Muscle of leg (tissue), 11 donors: ENCODE measurements around the gene HNRNPA2B1. TPM values are rescaled to one million over a fixed set of nuclear protein-coding genes. Genes with fewer than 3 reads are reported as not detected.
"Not testable (repeated sequence)": the region's sequence is repeated elsewhere in the genome, so short reads cannot be mapped to it uniquely, and the experiment has no call there.

Experiments
- DNase-seq: peaks from one replicate; pipeline ENCODE4 v3.0.0; 2013
- H3K27ac ChIP-seq: one replicate; pipeline ENCODE4 v1.5.1; 2013; ENCODE audit warnings: mild to moderate bottlenecking, low read length, control low read depth
- H3K27me3 ChIP-seq: one replicate; pipeline ENCODE4 v1.6.1; 2013; ENCODE audit warnings: low read length; ENCODE audit not compliant: control insufficient read depth, insufficient read depth
- H3K36me3 ChIP-seq: one replicate; pipeline ENCODE4 v1.6.1; 2013; ENCODE audit warnings: low read length; ENCODE audit not compliant: control insufficient read depth, insufficient read depth
- H3K4me1 ChIP-seq: one replicate; pipeline ENCODE4 v1.6.1; 2013; ENCODE audit warnings: low read length; ENCODE audit not compliant: control insufficient read depth, insufficient read depth
- H3K4me3 ChIP-seq: one replicate; pipeline ENCODE4 v1.5.1; 2013; ENCODE audit warnings: low read length, control low read depth
- H3K9me3 ChIP-seq: replicated peaks from 2 replicates; pipeline ENCODE4 v1.6.1; 2013; ENCODE audit warnings: low read depth, low read length; ENCODE audit not compliant: control insufficient read depth
- WGBS: methylation state at CpG from one replicate; pipeline ENCODE4 v1.1.5; 2013; ENCODE audit warnings: missing lambda C conversion rate; ENCODE audit not compliant: insufficient coverage; 5-methylcytosine and 5-hydroxymethylcytosine counted together
- polyA plus RNA-seq, 8 donors: library from polyadenylated mRNA; unstranded; fragments of 120-200 nt; gene quantifications; one replicate each; pipeline versions ENCODE4 v1.2.1 to v1.2.3, GENCODE V29; 2013; ENCODE audit warnings: inconsistent platforms in 1 of 8, low replicate concordance in 1 of 8; ENCODE audit not compliant: insufficient read length in 8 of 8, insufficient read depth in 1 of 8
- total RNA-seq: library from RNA; stranded (reverse); fragments of 120-200 nt; gene quantifications from one replicate; pipeline ENCODE4 v1.2.4, GENCODE V29; 2013

HNRNPA2B1 gene
- total and polyA plus RNA-seq, 9 donors = 107 to 924 (median 802) TPM

- not testable (repeated sequence) for DNase-seq, H3K36me3 ChIP-seq, H3K4me3 ChIP-seq, H3K9me3 ChIP-seq, H3K27me3 ChIP-seq, H3K27ac ChIP-seq, H3K4me1 ChIP-seq
- WGBS = 92% methylated on average over 13 of the region's 20 CpGs
Measured at GRCh38 chr7:26177269-26177668, 23.3 kb downstream of the HNRNPA2B1 start.

- not testable (repeated sequence) for DNase-seq, H3K9me3 ChIP-seq, H3K27ac ChIP-seq, H3K4me3 ChIP-seq, H3K27me3 ChIP-seq, H3K4me1 ChIP-seq, H3K36me3 ChIP-seq
- WGBS = no CpG with 5 or more reads among the region's 26 CpGs
Measured at GRCh38 chr7:26176696-26177095, 23.9 kb downstream of the HNRNPA2B1 start.

- H3K9me3 ChIP-seq, H3K27me3 ChIP-seq, H3K4me3 ChIP-seq, H3K27ac ChIP-seq, H3K4me1 ChIP-seq, H3K36me3 ChIP-seq, DNase-seq: not testable (repeated sequence)
- no CpG with 5 or more reads among the region's 4 CpGs for WGBS
Measured at GRCh38 chr7:26175903-26176302, 24.6 kb downstream of the HNRNPA2B1 start.

GRCh38 chr7:26172048-26172447, 28.5 kb downstream of the HNRNPA2B1 start:
- Histone ChIP-seq H3K9me3 (no peaks in the 10 kb centered on the region), H3K4me1 (no peaks in the 10 kb centered on the region), H3K27me3 (no peaks in the 10 kb centered on the region), H3K27ac (no peak overlapping the region), H3K4me3 (no peak overlapping the region), H3K36me3 (no peaks in the 10 kb centered on the region)
- no peak for DNase-seq
- WGBS = no CpG with 5 or more reads among the region's 1 CpG

GRCh38 chr7:26171601-26172000, 28.9 kb downstream of the HNRNPA2B1 start:
- Histone ChIP-seq H3K4me3 (no peak overlapping the region), H3K36me3 (no peaks in the 10 kb centered on the region)
- WGBS = no CpG with 5 or more reads among the region's 2 CpGs

GRCh38 chr7:26170663-26171062, 29.9 kb downstream of the HNRNPA2B1 start:
- H3K9me3 ChIP-seq = no peaks in the 10 kb centered on the region
- no peaks in the 10 kb centered on the region for H3K4me1 ChIP-seq
- no peak overlapping the region for H3K27ac ChIP-seq
- no CpG with 5 or more reads among the region's 1 CpG for WGBS
- DNase-seq = no peak
- H3K27me3 ChIP-seq = no peaks in the 10 kb centered on the region
- no peaks in the 10 kb centered on the region for H3K36me3 ChIP-seq
- H3K4me3 ChIP-seq = no peak overlapping the region

More at GRCh38 chr7:26171601-26172000, 28.9 kb downstream of the HNRNPA2B1 start:
- no peak for DNase-seq
- Histone ChIP-seq H3K4me1 (no peaks in the 10 kb centered on the region), H3K27ac (no peak overlapping the region), H3K9me3 (no peaks in the 10 kb centered on the region), H3K27me3 (no peaks in the 10 kb centered on the region)

- H3K4me3 ChIP-seq = no peak overlapping the region
- WGBS = 71% methylated on average over 1 of the region's 3 CpGs
- no peaks in the 10 kb centered on the region for H3K36me3 ChIP-seq
- no peak for DNase-seq
- H3K9me3 ChIP-seq = no peaks in the 10 kb centered on the region
- no peaks in the 10 kb centered on the region for H3K4me1 ChIP-seq
- H3K27me3 ChIP-seq = no peaks in the 10 kb centered on the region
- H3K27ac ChIP-seq = no peak overlapping the region
Measured at GRCh38 chr7:26169271-26169670, 31.3 kb downstream of the HNRNPA2B1 start.

GRCh38 chr7:26168458-26169023, 32.0 kb downstream of the HNRNPA2B1 start:
- no CpG with 5 or more reads among the region's 6 CpGs for WGBS
- no peaks in the 10 kb centered on the region for H3K9me3 ChIP-seq
- no peak overlapping the region for H3K27ac ChIP-seq
- no peaks in the 10 kb centered on the region for H3K36me3 ChIP-seq
- no peaks in the 10 kb centered on the region for H3K27me3 ChIP-seq
- no peaks in the 10 kb centered on the region for H3K4me1 ChIP-seq
- no peak overlapping the region for H3K4me3 ChIP-seq
- DNase-seq = no peak

- no CpG with 5 or more reads among the region's 3 CpGs for WGBS
- no peak overlapping the region for H3K27ac ChIP-seq
Measured at GRCh38 chr7:26167303-26167934, 33.1 kb downstream of the HNRNPA2B1 start.

GRCh38 chr7:26166684-26167266, 33.8 kb downstream of the HNRNPA2B1 start:
- WGBS = 77% methylated on average over 3 of the region's 5 CpGs
- Histone ChIP-seq H3K27me3 (no peaks in the 10 kb centered on the region), H3K4me3 (no peak overlapping the region), H3K9me3 (no peaks in the 10 kb centered on the region), H3K4me1 (no peaks in the 10 kb centered on the region), H3K27ac (no peak overlapping the region), H3K36me3 (no peaks in the 10 kb centered on the region)
- no peak for DNase-seq

More at GRCh38 chr7:26167303-26167934, 33.1 kb downstream of the HNRNPA2B1 start:
- Histone ChIP-seq H3K27me3 (no peaks in the 10 kb centered on the region), H3K4me1 (no peaks in the 10 kb centered on the region), H3K9me3 (no peaks in the 10 kb centered on the region), H3K4me3 (no peak overlapping the region), H3K36me3 (no peaks in the 10 kb centered on the region)
- no peak for DNase-seq
